ENCODE data around the gene PTN.

- TF ChIP-seq, protein P1, sequence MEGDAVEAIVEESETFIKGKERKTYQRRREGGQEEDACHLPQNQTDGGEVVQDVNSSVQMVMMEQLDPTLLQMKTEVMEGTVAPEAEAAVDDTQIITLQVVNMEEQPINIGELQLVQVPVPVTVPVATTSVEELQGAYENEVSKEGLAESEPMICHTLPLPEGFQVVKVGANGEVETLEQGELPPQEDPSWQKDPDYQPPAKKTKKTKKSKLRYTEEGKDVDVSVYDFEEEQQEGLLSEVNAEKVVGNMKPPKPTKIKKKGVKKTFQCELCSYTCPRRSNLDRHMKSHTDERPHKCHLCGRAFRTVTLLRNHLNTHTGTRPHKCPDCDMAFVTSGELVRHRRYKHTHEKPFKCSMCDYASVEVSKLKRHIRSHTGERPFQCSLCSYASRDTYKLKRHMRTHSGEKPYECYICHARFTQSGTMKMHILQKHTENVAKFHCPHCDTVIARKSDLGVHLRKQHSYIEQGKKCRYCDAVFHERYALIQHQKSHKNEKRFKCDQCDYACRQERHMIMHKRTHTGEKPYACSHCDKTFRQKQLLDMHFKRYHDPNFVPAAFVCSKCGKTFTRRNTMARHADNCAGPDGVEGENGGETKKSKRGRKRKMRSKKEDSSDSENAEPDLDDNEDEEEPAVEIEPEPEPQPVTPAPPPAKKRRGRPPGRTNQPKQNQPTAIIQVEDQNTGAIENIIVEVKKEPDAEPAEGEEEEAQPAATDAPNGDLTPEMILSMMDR (IDR thresholded peaks at IDR 0.05; ENCODE audit: insufficient read depth, low read depth, low read length): no peak
- no peak for TF ChIP-seq EZH2 (IDR thresholded peaks at IDR 0.05; ENCODE audit: insufficient read depth, low read length)
Observed at GRCh38 chr7:137243741-137244140, 99.8 kb downstream of the PTN start.
